ENCODE results near the gene ARL6IP4.
A peak's percentile ranks its signal among the peaks of the same experiment; 100 is the strongest.

The ARL6IP4 gene

DNA sequence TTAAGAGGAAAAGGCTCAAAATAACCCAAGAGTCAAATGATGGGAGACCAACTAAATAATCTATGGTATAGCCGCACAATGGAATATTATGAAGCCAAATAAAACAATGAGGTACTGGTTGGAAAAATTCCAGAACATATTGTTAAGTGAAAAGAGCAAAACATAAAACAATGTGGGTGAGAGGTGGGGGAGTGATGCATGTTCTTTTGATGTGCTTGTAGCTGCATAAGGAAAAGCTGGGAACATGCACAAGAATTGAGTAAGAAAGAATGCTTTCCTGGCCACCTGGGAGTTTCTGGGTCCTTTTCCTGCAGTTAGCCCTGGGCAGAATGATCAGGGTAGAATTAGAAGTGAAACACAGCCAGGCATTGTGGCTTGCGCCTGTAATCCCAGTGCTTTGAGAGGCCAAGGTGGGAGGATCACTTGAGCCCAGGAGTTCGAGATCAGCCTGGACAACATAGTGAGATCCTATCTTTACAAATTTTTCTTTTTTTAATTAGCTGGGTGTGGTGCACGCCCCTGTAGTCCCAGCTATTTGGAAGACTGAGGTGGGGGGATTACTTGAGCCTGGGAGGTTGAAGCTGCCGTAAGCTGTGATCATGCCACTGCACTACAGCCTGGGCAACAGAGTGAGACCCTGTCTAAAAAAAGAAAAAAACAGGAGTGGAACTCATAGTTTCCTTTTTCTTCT, 22.1 kb upstream of the ARL6IP4 start:
- DNase-seq (ENCODE audit: low read depth, low spot score), result no peak

DNA sequence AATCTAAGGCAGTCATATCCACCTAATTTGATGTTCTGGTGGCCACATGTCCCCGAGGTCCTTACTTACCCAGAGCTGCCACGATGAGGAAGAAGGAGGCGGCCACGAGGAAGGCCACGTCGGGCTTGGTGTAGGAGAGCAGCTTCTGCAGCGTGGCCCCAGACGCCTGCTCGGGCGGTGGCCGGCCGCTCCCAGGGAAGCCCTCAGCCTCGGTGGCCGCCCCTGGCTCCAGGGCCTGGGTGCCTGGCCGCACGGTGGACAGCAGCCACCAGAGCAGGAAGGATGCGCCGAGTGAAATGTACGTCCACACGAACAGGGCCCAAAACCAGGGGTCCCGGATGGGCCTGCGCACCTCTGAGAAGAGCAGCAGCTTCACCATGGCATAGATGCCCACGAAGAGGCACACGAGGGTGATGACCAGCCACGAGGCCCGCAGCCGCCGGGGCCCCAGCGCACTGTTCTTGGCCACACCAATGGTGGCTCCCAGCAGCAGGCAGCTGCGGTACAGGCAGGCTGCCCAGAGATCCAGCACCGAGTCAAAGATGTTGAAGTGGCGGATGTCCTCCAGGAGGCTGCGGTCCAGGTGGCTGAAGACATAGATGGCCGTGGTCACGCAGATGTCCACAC, 20.8 kb upstream of the ARL6IP4 start:
- DNase-seq (ENCODE audit: low read depth, low spot score), result no peak

DNA sequence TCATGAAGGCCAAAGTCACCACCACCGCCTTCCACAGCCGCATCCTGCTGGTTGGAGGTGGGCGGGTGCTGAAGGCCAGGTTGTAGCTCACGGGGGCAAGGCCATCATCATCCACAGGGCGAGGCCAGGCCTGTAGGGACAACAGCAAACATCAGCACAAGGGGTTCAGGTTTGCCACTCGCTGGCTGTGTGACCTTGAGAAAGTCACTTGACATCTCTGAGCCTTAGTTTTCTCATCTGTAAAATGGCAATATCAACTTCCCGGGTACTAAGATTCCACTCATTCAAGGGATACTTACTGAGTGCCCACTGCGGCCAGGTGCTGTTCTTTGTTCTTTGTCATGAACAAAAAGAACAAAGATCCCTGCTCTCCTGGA, 20.3 kb upstream of the ARL6IP4 start:
- no peak for DNase-seq (ENCODE audit: low read depth, low spot score)

DNA sequence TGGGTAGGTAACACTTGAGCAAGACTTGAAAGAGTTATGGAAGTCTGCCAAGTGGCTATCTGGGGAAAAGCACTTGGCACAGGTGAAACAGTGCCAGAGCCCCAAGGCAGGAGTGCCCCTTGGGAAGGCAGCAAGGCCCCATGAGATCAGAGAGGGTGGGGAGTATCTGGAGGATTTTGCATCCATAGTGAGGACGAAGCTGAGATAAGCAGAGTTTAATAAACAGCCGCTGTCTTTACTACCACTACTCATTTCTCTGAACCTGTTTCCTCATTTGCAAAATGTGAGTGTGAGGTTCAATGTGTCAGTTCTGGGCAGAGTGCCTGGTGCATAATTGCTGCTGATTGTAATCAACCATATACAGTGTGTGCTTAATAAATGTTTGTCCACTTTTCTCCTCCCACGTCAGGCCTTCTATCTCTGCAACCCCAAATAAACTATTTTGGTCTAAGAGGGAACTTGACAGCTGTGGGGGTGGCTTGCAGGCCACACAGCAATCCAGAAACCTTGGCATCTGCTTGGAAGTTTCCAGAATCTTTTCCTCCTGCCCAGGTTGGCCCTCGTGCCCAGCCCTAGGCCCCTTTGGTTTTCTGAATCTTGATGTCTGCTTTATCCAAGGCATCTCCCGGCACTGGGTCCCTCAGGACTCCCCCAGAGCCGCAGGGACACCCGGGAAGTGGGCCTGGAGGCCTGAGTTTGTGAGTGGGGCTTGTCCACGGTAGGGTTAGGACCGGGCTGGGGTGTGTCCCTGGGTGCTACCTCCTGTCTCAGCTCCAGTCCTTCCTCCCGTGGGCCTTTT, 18.8 kb upstream of the ARL6IP4 start:
- DNase-seq (ENCODE audit: low read depth, low spot score), result no peak

DNA sequence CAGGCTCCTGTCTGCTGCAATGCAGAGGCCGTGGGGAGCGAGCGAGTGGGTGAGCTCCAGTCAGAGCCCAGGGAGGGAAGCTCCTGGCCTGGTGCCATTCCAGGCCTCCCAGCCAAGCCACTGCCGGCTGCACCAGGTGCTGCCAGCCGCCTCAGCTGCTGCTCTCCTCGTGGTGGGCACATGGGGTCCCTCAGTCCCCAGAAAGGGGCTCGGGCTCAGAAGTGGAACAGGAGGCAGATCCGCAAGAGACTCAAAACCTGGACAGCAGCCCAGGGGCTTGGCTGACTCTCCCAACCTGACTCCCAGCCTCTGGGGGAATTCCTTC, 16.6 kb upstream of the ARL6IP4 start:
- no peak for DNase-seq (ENCODE audit: low read depth, low spot score)

DNA sequence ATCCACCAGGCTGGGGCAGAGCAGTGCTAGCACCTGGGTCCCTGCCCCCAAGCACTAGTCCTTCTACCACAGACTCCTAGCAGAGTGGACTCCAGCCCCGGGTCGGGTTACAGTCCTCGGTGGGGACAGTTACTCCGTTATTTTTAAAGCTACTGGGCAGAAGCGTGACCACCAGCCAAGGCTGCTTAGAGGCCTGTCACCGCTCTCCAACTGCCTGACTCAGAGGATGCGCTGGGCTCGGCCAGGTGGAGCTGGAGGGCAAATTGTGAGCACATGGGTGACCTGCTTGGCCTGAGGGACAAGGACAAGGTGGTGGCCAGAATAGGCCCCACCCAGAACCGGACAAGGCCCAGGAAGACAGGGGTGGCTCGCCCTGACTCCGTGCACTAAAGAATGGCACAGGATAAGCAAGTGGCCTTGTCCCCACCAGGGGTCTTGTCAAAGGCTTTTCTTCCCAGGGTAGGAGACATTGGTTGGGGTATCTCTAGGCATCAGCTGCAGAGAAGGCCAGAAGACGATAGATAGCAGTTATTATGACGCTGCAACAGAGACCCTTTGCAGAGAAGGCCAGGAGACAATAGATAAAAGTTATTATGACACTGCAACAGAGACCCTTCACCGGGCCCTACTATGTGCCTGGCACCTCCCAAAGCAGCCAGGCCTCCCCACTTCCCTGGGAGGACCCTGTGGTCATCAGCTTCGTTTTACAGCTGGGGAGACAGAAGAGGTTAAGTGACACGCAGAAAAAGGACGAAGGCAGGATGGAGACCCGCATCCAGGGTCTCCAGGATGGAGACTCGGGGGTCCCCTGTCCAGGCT, 15.8 kb upstream of the ARL6IP4 start:
- no peak for DNase-seq (ENCODE audit: low read depth, low spot score)

DNA sequence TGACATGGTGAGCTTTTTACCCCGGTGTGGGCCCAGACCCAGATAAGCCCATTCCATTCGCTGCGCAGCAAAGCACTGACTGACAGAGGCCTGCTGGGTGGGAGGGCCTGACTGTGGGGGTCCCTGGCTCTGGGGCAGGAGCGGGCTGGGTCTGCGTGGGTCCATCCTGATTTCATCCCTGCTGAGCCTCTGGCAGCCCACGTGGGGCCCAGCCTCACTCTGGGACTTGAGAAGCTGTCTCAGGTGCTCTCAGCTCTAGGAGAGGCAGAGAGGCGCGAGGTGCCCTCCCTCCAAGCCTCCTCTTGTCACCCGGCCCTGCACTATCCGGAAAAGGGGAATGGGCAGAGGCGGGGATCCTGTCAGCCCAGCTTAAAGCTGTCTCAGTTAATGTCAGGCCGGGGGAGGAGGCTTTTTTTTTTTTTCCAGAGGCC, 15.1 kb upstream of the ARL6IP4 start:
- no peak for DNase-seq (ENCODE audit: low read depth, low spot score)

DNA sequence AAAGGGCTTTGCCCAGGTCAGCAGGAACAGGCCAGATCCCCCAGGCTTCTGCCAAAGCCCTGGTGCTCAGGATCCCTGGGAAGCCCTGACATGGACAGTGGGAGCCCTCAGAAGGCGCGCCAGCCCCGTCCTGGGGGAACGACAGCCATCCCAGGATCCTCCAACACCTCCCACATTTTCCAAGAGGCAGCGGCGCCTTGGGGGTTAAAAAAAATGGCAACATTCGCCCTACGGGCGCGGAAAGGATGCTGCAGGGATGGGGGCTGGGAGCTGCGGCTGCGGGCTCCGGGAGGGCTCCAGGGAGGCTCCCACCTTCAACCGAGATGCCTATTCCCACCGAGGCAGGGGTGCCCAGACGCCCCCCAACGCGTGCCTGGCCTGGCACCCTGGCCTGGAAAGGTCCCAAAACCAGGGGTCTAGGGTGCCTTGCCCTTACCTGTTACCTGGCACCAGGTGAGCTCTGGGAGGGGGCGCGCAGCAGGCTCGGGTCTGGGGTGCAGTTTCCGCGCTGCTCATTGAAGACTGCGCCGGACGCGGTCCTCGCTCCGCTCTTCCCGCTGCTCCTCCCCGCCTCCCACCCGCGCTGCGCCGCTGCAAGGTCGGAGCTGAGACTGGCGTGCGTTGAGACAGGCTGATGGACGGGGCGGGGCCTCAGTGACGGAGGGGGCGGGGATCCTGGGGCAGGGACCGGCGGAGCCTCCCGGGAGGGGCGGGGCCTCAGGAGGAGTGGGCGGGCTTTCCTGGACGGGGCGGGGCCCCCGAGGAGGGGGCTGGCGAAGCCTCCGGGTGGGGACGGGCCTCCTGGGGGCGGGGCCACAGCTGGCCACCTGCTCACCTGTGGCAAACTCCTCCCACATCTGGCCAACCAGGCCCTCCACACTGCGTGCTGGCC, 14.4 kb upstream of the ARL6IP4 start, which contains the start of gene ABCB9:
Gene ABCB9, minus strand, starts transcription at position 613 of the 892 bp plus-strand sequence. CDS start 6,228 bp downstream, outside the sequence.
- no peak for DNase-seq (ENCODE audit: low read depth, low spot score)

DNA sequence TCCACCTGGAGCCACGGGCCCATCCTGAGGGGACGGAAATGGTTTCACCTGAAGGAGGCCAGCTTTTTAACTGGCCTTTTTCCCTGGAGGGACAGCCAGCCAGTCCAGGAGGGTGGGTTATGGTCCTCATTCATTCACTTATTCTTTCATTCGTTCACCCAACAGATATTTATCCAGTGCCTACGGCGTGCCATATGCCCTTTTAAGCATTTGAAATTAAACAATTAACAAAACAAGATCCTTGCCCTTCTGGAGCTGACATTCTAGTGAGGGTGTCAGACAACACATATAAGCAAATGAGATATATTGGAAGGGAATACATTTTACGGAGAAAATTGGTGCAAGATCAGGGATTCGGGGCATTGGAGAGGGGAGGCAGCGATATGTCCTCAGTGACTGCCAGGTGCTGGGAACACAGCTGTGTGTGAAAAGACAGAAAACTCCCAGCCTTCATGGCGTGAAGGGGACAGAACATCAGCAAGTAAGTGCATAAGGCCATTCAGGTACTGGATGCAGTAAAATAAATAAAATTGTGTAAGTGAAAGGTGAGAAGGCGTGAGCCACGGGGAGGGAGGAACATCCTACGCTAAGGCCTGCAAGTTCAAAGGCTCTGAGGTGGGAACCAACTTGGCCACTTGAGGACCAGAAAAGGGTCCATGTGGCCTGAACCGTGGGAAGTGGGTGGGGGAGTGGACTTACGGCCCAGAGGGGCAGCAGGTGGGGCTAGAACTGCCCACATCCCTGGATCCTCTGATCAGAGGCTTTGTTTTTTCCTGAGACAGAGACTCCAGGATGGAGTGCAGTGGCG, 13.5 kb upstream of the ARL6IP4 start:
- DNase-seq (ENCODE audit: low read depth, low spot score), result no peak

DNA sequence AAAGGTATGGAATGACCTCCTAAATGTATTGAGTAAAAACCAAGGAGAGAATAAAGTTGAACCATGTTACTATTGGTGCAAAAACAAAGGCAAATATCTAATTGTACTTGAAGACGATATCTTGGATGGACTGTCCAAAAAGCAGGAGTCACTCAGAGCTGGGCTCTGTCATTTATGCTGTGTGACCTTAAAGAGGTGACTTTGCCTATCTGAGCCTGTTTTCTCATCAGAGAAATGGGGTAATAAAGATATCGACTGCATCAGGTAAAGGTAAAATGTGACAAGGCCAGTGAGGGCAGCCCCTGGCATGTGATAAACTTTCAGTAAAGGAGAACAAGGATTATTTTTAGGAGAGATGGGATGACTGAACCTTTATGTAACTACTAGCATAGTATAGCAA, 12.4 kb upstream of the ARL6IP4 start:
- DNase-seq (ENCODE audit: low read depth, low spot score), result no peak

DNA sequence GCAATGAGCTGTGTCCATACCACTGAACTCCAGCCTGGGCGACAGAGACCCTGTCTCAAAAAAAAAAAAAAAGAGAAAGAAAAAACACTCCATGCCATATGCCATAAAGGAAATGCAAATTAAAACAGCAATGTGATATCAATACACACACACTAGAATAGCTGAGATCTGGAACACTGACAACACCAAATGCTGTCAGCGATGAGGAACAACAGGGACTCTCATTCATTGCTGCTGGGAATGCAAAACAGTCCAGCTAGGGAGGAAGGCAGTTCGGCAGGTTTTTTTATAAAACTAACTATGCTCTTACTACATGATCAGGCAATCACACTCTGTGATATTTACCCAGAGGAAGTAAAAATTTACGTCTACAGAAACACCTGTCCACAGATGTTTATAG, 10.8 kb upstream of the ARL6IP4 start:
- DNase-seq (ENCODE audit: low read depth, low spot score), result no peak

DNA sequence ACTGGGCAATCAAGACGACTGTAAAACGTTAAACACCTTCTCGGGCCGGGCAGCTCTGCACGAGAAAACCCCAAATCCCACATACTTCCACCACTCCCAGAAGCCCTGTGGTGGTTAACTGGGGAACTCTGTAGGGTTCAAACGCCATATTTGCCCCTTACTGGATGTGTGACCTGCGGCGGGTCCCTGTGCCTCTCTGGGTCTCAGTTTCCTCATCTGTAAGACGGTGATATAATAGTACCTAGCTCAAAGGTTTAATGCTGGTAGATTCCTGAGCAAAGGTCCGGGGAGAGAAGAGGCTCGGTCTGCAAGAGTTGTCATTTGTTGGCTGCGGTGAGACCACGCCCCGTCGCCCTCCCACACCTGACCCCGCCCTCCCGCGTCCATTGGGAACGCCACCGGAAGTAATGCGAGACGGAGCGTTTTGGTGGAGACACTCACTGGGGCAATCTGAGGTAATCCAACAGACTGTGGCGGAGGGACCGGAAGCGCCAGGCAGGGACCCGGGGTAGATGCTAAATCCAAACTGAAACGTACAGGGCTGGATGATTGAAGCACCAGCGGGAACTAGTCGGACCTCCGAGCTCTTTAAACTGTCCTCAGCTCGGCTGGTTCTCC, 6.1 kb upstream of the ARL6IP4 start:
- DNase-seq (ENCODE audit: low read depth, low spot score), result peak; percentile 95

DNA sequence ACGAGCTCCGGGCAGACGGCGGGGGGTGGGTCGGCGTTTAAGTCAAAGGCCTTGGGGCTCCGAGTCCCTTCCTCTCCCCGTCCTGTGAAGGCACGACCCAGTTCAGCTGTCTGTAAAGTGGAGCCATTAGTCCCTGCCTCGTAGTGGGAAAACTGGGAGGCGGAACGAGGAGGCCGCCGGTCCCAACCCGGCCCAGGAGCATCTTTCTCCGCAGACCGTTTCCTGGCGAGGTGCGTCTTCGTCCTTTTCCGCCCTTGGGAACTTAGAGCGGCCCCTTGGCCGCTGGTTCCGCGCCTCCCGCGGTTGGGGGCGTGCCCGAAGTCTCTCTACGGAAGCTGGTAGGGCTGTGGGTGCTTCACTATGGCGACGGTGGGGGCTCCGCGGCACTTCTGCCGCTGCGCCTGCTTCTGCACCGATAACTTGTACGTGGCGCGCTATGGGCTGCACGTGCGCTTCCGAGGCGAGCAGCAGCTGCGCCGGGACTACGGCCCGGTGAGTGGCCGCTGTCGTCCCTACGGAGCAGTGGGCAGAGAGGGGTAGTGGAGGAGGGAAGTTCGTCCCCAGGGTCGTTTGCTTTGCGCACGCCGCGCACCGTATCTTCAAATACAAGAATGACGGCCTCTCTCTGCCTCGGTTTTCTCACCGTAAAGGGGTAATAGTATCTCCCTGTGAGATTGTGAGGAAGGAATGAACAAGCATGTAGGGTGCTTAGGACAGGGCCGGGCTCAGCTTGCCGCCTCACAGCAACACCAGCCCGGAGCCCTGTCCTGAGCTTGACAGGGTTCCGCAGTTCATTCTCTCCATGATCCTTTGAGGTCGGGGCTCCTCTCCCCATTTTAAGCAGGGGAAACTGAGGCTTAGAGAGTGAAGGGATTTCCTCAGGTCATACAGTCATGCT, 5.3 kb upstream of the ARL6IP4 start, which contains the start of gene OGFOD2:
Gene OGFOD2, plus strand, starts transcription at position 353 of the 898 bp plus-strand sequence. Its CDS starts 8 bp downstream, at position 361.
- DNase-seq (ENCODE audit: low read depth, low spot score), result peak; percentile 57

DNA sequence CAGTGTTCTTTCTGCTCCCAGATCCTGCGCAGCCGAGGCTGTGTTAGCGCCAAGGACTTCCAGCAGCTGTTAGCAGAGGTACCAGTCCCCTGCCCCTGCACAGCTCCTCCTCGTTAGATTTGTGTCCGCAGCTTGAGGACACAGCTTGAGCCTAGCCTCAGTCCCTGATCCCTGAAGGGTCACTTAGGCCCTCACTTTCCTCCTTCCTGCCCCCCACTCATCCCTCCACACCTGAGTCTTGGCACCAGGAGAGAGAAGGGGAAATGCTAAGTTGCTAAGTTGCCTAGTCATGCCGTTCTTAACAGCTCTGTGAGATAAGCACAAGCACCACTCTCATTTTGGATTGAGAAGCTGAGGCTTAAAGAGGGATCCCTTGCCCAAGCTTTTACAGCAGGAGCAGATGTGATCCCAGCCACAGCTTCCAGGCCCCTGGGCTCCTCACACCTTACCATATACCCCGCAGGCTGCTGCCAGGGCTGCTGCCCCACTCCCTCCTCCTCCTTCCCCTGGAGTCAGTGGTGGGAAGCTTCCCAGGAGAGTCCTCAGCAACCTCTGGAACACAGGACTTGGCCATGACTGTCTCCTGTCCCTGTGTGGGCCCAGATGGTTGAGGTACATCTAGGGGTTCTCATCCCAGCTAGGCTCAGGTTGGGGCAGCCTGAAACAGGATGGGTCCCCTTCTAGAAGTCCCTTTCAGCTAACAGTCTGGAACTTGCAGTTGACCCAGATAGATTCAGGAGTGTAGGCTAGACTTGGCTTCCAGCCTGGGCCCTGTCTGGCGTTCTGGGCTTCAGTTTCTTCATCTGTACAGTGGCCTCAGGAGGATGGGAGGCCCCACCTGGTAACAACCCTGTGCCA, 4.5 kb upstream of the ARL6IP4 start:
- DNase-seq (ENCODE audit: low read depth, low spot score), result no peak

DNA sequence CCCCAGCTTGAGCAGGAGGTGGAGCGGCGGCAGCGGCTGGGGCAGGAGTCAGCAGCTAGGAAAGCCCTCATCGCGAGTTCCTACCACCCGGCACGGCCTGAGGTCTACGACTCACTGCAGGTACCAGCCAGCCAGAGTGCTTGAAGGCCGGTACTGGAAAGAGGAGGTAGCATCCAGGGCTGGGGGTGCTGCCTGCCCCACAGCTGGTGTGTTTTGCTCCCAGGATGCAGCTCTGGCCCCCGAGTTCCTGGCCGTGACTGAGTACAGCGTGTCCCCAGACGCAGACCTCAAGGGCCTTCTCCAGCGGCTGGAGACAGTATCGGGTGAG, 3.9 kb upstream of the ARL6IP4 start:
- no peak for DNase-seq (ENCODE audit: low read depth, low spot score)

DNA sequence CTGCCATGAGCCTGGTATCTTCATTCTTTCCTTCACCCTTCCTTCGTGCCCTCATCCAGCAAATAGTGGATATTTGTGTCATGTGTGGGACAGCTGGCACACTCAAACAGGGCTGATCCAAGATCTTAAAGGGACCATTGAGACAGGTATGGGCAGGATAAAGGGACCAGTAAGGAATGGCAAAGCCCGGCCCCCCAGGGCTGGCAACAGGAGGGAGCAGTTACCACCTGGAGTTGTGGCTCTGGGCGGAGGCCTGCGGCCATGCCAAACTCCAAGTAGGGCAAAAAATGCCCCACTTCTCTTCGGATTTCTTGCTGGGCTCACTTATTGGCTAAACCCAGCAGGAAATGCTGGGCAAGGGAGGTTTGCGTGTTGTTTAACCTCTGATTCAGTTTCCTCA, 3.3 kb upstream of the ARL6IP4 start:
- DNase-seq (ENCODE audit: low read depth, low spot score), result no peak

DNA sequence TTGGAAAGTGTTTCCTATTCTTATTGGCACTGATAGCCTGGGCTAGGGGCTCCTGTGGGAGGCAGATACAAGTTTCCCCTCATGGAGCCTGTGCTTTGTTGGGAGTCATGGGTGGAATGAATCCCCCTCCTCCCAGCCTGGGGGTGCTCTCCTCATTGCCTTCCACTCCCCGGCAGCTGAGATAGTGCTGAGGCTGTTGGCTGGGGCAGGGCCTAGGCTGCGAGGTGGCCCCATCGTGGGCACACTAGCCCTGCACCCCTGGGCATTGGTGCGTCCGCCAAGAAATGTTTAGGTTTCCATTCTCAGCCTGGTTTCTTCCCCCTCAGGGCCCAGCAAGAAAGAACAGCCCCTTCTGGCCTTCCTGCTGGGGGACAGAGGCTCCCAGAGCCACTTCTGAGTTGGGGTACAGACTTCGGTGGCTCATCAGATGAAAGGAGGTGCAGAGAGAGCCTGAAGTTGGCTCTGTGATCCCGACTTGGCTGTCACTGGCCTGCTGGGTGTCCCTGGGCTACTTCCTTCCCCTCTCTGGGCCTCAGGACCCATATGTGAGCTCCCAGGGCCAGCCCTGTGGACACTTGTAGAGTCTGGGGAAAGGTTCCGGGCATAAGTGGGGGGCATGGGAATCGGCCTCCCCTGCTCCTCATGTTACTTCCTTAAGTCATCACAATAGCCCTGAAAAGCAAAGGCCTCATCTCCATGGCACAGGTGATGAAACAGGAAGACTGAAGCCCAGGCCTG, 2.7 kb upstream of the ARL6IP4 start:
- DNase-seq (ENCODE audit: low read depth, low spot score), result no peak
